Heart right ventricle (tissue), 16 donors: ENCODE results near the gene ECHDC3. TPM values are rescaled to one million over a fixed set of nuclear protein-coding genes. Genes with fewer than 3 reads are reported as not detected.

Experiments used
- ATAC-seq, 8 donors: fragments of 200-7000 bp; cut with Tn5 transposase; one replicate each; pipeline ENCODE4 v1.9.1; 2020; ENCODE audit warnings: mild to moderate bottlenecking in 8 of 8, moderate library complexity in 8 of 8, moderate number of reproducible peaks in 1 of 8
- DNase-seq, 2 donors: peaks; one replicate each; pipeline ENCODE4 v3.0.0-alpha.2; 2020
- H3K27ac ChIP-seq, 10 donors: fragments of 200-600 bp; sonication (generic) in 2 of 10; one replicate each; pipeline versions ENCODE4 v1.5.0 to v1.8.0; 2020 to 2022; ENCODE audit warnings: mild to moderate bottlenecking in 3 of 10
- H3K27me3 ChIP-seq, 7 donors: fragments of 200-600 bp; one replicate each; pipeline ENCODE4 v1.8.0; 2021 to 2022; ENCODE audit warnings: mild to moderate bottlenecking in 2 of 7
- H3K36me3 ChIP-seq, 9 donors: fragments of 200-600 bp; sonication (generic) in 1 of 9; one replicate each; pipeline versions ENCODE4 v1.5.0 to v1.8.0; 2020 to 2022; ENCODE audit warnings: mild to moderate bottlenecking in 2 of 9
- H3K4me1 ChIP-seq, 9 donors: fragments of 200-600 bp; sonication (generic) in 1 of 9; one replicate each; pipeline versions ENCODE4 v1.5.0 to v1.8.0; 2020 to 2022; ENCODE audit warnings: mild to moderate bottlenecking in 4 of 9
- H3K4me3 ChIP-seq, 10 donors: fragments of 200-600 bp; sonication (generic) in 2 of 10; one replicate each; pipeline versions ENCODE4 v1.5.0 to v1.8.0; 2020 to 2022; ENCODE audit warnings: mild to moderate bottlenecking in 7 of 10, moderate library complexity in 2 of 10
- H3K9me3 ChIP-seq, 11 donors: fragments of 200-600 bp in 10 of 11; sonication (generic) in 2 of 11; one replicate each; pipeline versions ENCODE4 v1.5.0 to v1.8.0; 2013 to 2022; ENCODE audit warnings: mild to moderate bottlenecking in 2 of 11, control low read depth in 1 of 11, moderate library complexity in 1 of 11
- WGBS, 2 donors: extraction: QIAGEN DNeasy Blood & Tissue Kit; methylation state at CpG; one replicate each; pipeline ENCODE4 v1.1.7; 2013; ENCODE audit warnings: inconsistent platforms in 1 of 2; 5-methylcytosine and 5-hydroxymethylcytosine counted together
- intact Hi-C, 10 donors: fragments of 100-400 bp; cut with DNase I; formaldehyde crosslinking; loops; one replicate each; pipeline versions ENCODE4 v1.11.1 to v1.14.2; 2022
- polyA plus RNA-seq, 2 donors: library from polyadenylated mRNA; stranded (reverse); fragments of 200-250 nt; gene quantifications; one replicate each; pipeline ENCODE4 v1.2.3, GENCODE V29; 2013
- total RNA-seq, 10 donors: library from RNA; stranded (reverse); fragmentation: NEBNext Ultra II Directional in 3 of 10; extraction: Animal tissue kit (Norgen Biotek cat#: 25700) in 3 of 10; gene quantifications; one replicate each; pipeline versions ENCODE4 v1.2.1 to v1.2.4, GENCODE V29; 2021 to 2023
- TF ChIP-seq, protein P1 (sequence below), 9 donors: fragments of 200-600 bp; sonication (generic) in 2 of 9; IDR thresholded peaks; one replicate each; pipeline versions ENCODE4 v1.5.0 to v1.8.0; 2021 to 2022; ENCODE audit warnings: antibody characterized with exemption in 9 of 9, mild to moderate bottlenecking in 5 of 9, moderate library complexity in 1 of 9
- donor health status: Arrhythmogenic right ventricular cardiomyopathy.
- donor health status: ischemic (EF 13 %, LVEDD 7.1; RV severe dilation, severe dysfunction).
- donor health status: healthy with polysubstance abuse.
- donor health status: DM: no; HTN: yes; CAD: no.
- donor health status: DM: no; HTN: no; CAD: no.
- donor health status: ischemic (EF 25% LVEDD 6.9; RV normal size, moderate dysfunction).
- donor health status: ischemic (EF 25% LVEDD 5.7; RV mildly dilated, moderate dysfunction).
- donor health status: healthy.
- donor health status: DM: yes; HTN: yes; CAD: no.
- donor health status: Ischemic cardiomyopathy.
- donor health status: ischemic (EF 35%, LVEDD 5.7; RV mildly dilated, moderate dysfunction).
- donor health status: nonischemic (EF 11% LVEDD 7.7; RV severe dilation, severe dysfunction).
- donor health status: DM: yes; HTN: yes; CAD: no.
- donor health status: PGD.
- donor health status: ischemic (EF 29% LVEDD 5.4; RV normal size, mild dysfunction).
- donor health status: nonischemic (EF 23%, LVEDD 6.1; RV moderate dilation, normal function).

ECHDC3 gene
- total and polyA plus RNA-seq, 12 donors: 15.0 to 114 (median 57.1) TPM

DNA sequence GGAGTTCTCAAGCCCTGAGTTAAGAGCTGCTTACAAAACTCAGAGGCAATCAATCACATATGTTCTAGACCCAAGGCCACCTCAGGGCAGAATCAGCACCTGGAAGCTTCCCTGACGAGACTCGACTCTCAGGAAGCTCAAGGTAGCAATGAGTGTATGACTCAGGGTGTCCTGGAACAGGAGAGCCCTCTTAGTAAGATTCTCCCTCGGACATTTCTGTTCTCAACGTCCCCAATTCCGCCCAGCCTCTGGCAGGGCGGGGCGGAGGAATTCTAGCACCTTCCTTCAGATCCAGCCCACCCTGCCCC is 41.3 kb downstream of the ECHDC3 start:
- intact Hi-C loops: loop anchor here in 8 of 10 donors (2.0 to 5.0 kb wide), 3 partner anchors 199 to 204 kb away; no protein-coding TSS in a partner anchor
- Histone ChIP-seq H3K27me3 (peaks cover 0 to 15% (median 0%) of the 10 kb centered on the region in 7 donors), H3K36me3 (no peaks in the 10 kb centered on the region), H3K9me3 (no peaks in the 10 kb centered on the region), H3K4me1 (no peaks in the 10 kb centered on the region), H3K27ac (no peak overlapping the region), H3K4me3 (no peak overlapping the region)
- no peak for DNase-seq
- 82 to 87% methylated on average over 7 of the region's 7 CpGs for WGBS, 2 donors
- no peak for ATAC-seq
- TF ChIP-seq, protein P1, sequence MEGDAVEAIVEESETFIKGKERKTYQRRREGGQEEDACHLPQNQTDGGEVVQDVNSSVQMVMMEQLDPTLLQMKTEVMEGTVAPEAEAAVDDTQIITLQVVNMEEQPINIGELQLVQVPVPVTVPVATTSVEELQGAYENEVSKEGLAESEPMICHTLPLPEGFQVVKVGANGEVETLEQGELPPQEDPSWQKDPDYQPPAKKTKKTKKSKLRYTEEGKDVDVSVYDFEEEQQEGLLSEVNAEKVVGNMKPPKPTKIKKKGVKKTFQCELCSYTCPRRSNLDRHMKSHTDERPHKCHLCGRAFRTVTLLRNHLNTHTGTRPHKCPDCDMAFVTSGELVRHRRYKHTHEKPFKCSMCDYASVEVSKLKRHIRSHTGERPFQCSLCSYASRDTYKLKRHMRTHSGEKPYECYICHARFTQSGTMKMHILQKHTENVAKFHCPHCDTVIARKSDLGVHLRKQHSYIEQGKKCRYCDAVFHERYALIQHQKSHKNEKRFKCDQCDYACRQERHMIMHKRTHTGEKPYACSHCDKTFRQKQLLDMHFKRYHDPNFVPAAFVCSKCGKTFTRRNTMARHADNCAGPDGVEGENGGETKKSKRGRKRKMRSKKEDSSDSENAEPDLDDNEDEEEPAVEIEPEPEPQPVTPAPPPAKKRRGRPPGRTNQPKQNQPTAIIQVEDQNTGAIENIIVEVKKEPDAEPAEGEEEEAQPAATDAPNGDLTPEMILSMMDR (IDR thresholded peaks at IDR 0.05): no peak

DNA sequence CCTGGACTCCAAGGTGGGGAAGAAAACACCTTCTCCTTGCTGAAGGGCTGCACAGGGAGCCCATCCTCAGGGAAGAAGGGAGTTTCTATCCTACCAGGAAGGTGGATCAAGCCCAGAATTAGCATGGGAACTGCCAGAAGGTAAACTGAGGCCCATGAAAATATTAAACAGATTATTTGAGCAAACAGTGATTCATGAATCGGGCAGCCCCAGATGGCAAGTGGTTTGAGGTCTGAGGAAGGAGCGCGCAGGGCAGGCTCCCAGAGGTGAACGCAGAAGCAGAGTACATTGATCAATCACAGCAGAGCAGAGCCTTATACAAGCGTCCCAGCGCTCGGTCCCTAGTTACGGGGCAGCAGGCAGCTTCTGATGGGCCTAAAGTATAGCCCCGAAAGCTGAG is 45.2 kb downstream of the ECHDC3 start:
- Histone ChIP-seq H3K27ac (no peak overlapping the region), H3K4me3 (no peak overlapping the region), H3K36me3 (no peaks in the 10 kb centered on the region), H3K9me3 (no peaks in the 10 kb centered on the region), H3K4me1 (no peaks in the 10 kb centered on the region), H3K27me3 (peaks cover 0 to 23% (median 14%) of the 10 kb centered on the region in 7 donors)
- 89 to 92% methylated on average over 9 of the region's 9 CpGs for WGBS, 2 donors
- TF ChIP-seq, protein P1 (IDR thresholded peaks at IDR 0.05): no peak
- DNase-seq (no peak), ATAC-seq (no peak)
- intact Hi-C loops: no loop called here

DNA sequence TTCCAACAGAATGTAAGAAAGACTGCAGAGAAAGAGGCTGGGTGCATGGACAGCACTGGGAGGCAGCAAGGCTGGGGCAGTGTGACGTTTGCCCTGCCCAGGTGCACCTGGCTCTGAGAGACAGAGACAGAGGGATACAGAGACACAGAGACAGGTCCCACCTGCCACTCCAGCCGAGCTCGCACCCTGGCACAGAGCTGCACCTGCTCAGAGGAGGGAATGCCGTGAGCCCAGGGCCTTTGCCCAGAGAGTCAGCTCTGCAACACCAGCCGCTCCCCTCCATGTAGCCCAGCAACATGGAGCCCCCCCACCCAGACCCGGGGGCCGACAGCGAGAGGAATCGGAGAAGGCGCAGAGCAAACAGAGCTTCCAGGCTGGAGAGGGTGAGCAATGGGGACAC is 45.7 kb downstream of the ECHDC3 start:
- WGBS, 2 donors: 87 to 88% methylated on average over 10 of the region's 10 CpGs
- H3K36me3 ChIP-seq: no peaks in the 10 kb centered on the region
- no peaks in the 10 kb centered on the region for H3K4me1 ChIP-seq
- H3K4me3 ChIP-seq: no peak overlapping the region
- ATAC-seq: peak in 1 of 8 donors; percentile 41
- DNase-seq: no peak
- H3K27me3 ChIP-seq: peaks cover 0 to 24% (median 15%) of the 10 kb centered on the region in 7 donors
- TF ChIP-seq, protein P1 (IDR thresholded peaks at IDR 0.05): no peak
- intact Hi-C loops: no loop called here
- H3K9me3 ChIP-seq: no peaks in the 10 kb centered on the region
- no peak overlapping the region for H3K27ac ChIP-seq

DNA sequence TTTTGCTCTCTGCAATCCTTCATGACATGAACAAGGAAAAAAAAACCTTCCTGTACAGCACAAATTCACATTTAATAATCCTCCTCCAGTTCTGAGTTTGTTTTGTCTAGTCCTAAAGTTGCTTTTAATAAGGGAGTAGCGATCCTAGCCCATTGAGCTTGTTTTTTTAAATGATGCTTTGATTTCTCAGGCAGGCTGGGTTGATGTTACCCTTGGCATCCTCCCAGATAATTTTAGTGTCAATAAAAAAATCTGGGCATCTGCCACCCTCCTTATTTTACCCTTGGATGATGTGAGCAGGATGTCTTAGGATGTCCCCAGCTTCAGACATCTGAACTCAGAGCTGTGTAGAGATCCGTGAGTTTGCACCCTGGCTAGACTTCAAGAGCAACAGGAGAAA is 47.1 kb downstream of the ECHDC3 start:
- H3K27me3 ChIP-seq: peaks cover 0 to 26% (median 17%) of the 10 kb centered on the region in 7 donors
- no peaks in the 10 kb centered on the region for H3K4me1 ChIP-seq
- no peak overlapping the region for H3K27ac ChIP-seq
- WGBS, 2 donors: 56 to 65% methylated on average over 2 of the region's 2 CpGs
- H3K9me3 ChIP-seq: no peaks in the 10 kb centered on the region
- TF ChIP-seq, protein P1 (IDR thresholded peaks at IDR 0.05): no peak
- no peaks in the 10 kb centered on the region for H3K36me3 ChIP-seq
- DNase-seq: no peak
- no peak for ATAC-seq
- intact Hi-C loops: no loop called here
- H3K4me3 ChIP-seq: no peak overlapping the region
